T-cell (primary cell): ENCODE data around the gene BTN2A1. TPM values are rescaled to one million over a fixed set of nuclear protein-coding genes. Genes with fewer than 3 reads are reported as not detected.
A peak's percentile ranks its signal among the peaks of the same experiment; 100 is the strongest.

ENCODE experiments used
- ATAC-seq, 4 experiments: fragments of 200-7000 bp in 3 of 4; fragments of 150-1000 bp in 1 of 4; cut with Tn5 transposase; replicated peaks in 1 of 4; 1 replicate in 3 of 4; 2 replicates in 1 of 4; pipeline ENCODE4 v1.10.0; 2021; ENCODE audit warnings: moderate library complexity in 3 of 4, mild to moderate bottlenecking in 2 of 4, moderate number of reproducible peaks in 1 of 4
- CTCF ChIA-PET, 2 donors: fragments of 300-600 bp; sonication (Branson Sonifier 250); formaldehyde crosslinking; loops; one replicate each; lab custom pipeline; 2022; ENCODE audit warnings: antibody characterized with exemption in 2 of 2; lab: Charles Lee
- POLR2A ChIA-PET, 2 donors: fragments of 300-600 bp; sonication (Branson Sonifier 250); formaldehyde crosslinking; loops; one replicate each; lab custom pipeline; 2022; ENCODE audit warnings: antibody characterized with exemption in 2 of 2; lab: Charles Lee
- DNase-seq, 35 experiments: peaks; one replicate each; pipeline versions ENCODE4 v3.0.0 to v3.0.0-alpha.2; 2013 to 2023
- H3K27ac ChIP-seq: one replicate; pipeline ENCODE4 v1.5.1; 2013; ENCODE audit warnings: low read length
- H3K27me3 ChIP-seq, 2 experiments: replicated peaks in 1 of 2; 1 replicate in 1 of 2; 2 replicates in 1 of 2; pipeline versions ENCODE4 v1.6.1 to v1.7.0; 2013; ENCODE audit warnings: low read length in 1 of 2, mixed read lengths in 1 of 2; ENCODE audit not compliant: control insufficient read depth in 2 of 2, insufficient read depth in 2 of 2; ENCODE audit errors: extremely low read depth in 1 of 2
- H3K36me3 ChIP-seq, 2 donors: 1 replicate in 1 of 2; 2 replicates in 1 of 2; pipeline versions ENCODE4 v1.6.1 to v1.7.0; 2013; ENCODE audit warnings: low read length in 1 of 2; ENCODE audit not compliant: control insufficient read depth in 2 of 2, insufficient read depth in 1 of 2; ENCODE audit errors: extremely low read depth in 1 of 2
- H3K4me1 ChIP-seq, 2 experiments: 1 replicate in 1 of 2; 2 replicates in 1 of 2; pipeline versions ENCODE4 v1.6.1 to v1.7.0; 2013; ENCODE audit warnings: low read length in 2 of 2, mixed read lengths in 1 of 2; ENCODE audit not compliant: insufficient read depth in 2 of 2, control insufficient read depth in 1 of 2; ENCODE audit errors: extremely low read depth in 1 of 2
- H3K4me3 ChIP-seq, 2 donors: 1 replicate in 1 of 2; 2 replicates in 1 of 2; pipeline versions ENCODE4 v1.5.1 to v1.7.0; 2013; ENCODE audit warnings: mild to moderate bottlenecking in 2 of 2, low read length in 1 of 2, moderate library complexity in 1 of 2; ENCODE audit not compliant: control insufficient read depth in 1 of 2; ENCODE audit errors: extremely low read depth in 1 of 2
- H3K9me3 ChIP-seq: 2 replicates; pipeline ENCODE4 v1.7.0; 2013
- H3K27ac Mint-ChIP-seq, 2 donors: one replicate each; pipeline ENCODE4 v1.8.0; 2020 to 2021; ENCODE audit warnings: mild to moderate bottlenecking in 2 of 2, mixed read lengths in 2 of 2
- H3K27me3 Mint-ChIP-seq, 2 donors: one replicate each; pipeline ENCODE4 v1.8.0; 2021 to 2022; ENCODE audit warnings: mixed read lengths in 2 of 2
- H3K36me3 Mint-ChIP-seq: one replicate; pipeline ENCODE4 v1.8.0; 2021; ENCODE audit warnings: mixed read lengths
- H3K4me1 Mint-ChIP-seq, 3 donors: one replicate each; pipeline ENCODE4 v1.8.0; 2020 to 2022; ENCODE audit warnings: mixed read lengths in 3 of 3, mild to moderate bottlenecking in 1 of 3
- H3K4me3 Mint-ChIP-seq, 3 donors: one replicate each; pipeline ENCODE4 v1.8.0; 2020 to 2022; ENCODE audit warnings: mild to moderate bottlenecking in 3 of 3, mixed read lengths in 3 of 3, moderate library complexity in 3 of 3
- H3K9me3 Mint-ChIP-seq, 3 donors: one replicate each; pipeline ENCODE4 v1.8.0; 2020 to 2022; ENCODE audit warnings: mixed read lengths in 3 of 3
- WGBS: methylation state at CpG from one replicate; pipeline ENCODE4 v1.1.5; 2013; ENCODE audit warnings: missing lambda C conversion rate; ENCODE audit not compliant: insufficient coverage; 5-methylcytosine and 5-hydroxymethylcytosine counted together
- total RNA-seq, 35 experiments: library from RNA in 6 of 35; stranded (reverse) in 6 of 35; fragments of 120-200 nt in 1 of 35; gene quantifications; one replicate each; pipeline versions ENCODE4 v1.2.1 to v1.2.4 and lab custom pipeline; 2013 to 2026

BTN2A1 gene
- 10 to 100 TPM; 36.1 to 53.4 (median 47.9) TPM for total RNA-seq
- 33.9 TPM for total RNA-seq (2013)
- 19.9 to 107 (median 42.8) reads per million in 29 experiments for total RNA-seq (lab: John Stamatoyannopoulos, UW)

- peak within 1 kb of the TSS; percentile 96 to 98 for H3K27ac Mint-ChIP-seq
- no peaks in the 10 kb centered on the region for H3K9me3 Mint-ChIP-seq
- DNase-seq (peak; percentile 35 to 90 (median 58)), ATAC-seq (peak; percentile 94 to 99 (median 96))
- H3K36me3 Mint-ChIP-seq: peaks cover 43% of the 10 kb centered on the region
- CTCF ChIA-PET: no interaction called here
- no peaks in the 10 kb centered on the region for H3K9me3 ChIP-seq
- H3K4me3 ChIP-seq: peak within 1 kb of the TSS; percentile 72 to 91
- H3K27me3 ChIP-seq: no peaks in the 10 kb centered on the region
- H3K36me3 ChIP-seq: peaks cover 7 to 48% of the 10 kb centered on the region in 2 donors
- H3K4me1 ChIP-seq: peaks cover 10 to 43% of the 10 kb centered on the region in 2 experiments
- no peaks in the 10 kb centered on the region for H3K27me3 Mint-ChIP-seq
- WGBS: 1% methylated on average over 16 of the region's 31 CpGs
- H3K27ac ChIP-seq: peak within 1 kb of the TSS; percentile 69
- POLR2A ChIA-PET: no interaction called here
- peak within 1 kb of the TSS; percentile 97 to 99 (median 98) for H3K4me3 Mint-ChIP-seq
- peaks cover 61 to 73% (median 66%) of the 10 kb centered on the region in 3 donors for H3K4me1 Mint-ChIP-seq
Observed at GRCh38 chr6:26457806-26458688, at the start of gene BTN2A1. Gene BTN2A1 (plus strand): TSS chr6:26457955. CDS start chr6:26458637, 682 bp downstream.

GRCh38 chr6:26408828-26409730 lies 48.7 kb upstream of the BTN2A1 start:
- 83% methylated on average over 2 of the region's 10 CpGs for WGBS
- Mint-ChIP-seq H3K4me1 (peaks cover 48 to 57% (median 55%) of the 10 kb centered on the region in 3 donors), H3K27me3 (no peaks in the 10 kb centered on the region), H3K36me3 (peaks cover 80% of the 10 kb centered on the region), H3K4me3 (no peak overlapping the region), H3K9me3 (no peaks in the 10 kb centered on the region), H3K27ac (peak overlapping the region in 1 of 2 donors; percentile 11)
- no peak overlapping the region for H3K27ac ChIP-seq
- H3K4me3 ChIP-seq: no peak overlapping the region
- H3K9me3 ChIP-seq: no peaks in the 10 kb centered on the region
- H3K27me3 ChIP-seq: no peaks in the 10 kb centered on the region
- ATAC-seq: no peak
- DNase-seq: no peak
- ChIA-PET CTCF (interaction anchor here in 1 of 2 donors (0.7 kb wide), 1 partner anchor 24 kb away, joined by 4 read pairs; no protein-coding TSS in a partner anchor), POLR2A (interaction anchor here in 1 of 2 donors (0.6 kb wide), 1 partner anchor 34 kb away, joined by 3 read pairs; no protein-coding TSS in a partner anchor)
- peaks cover 18 to 39% of the 10 kb centered on the region in 2 experiments for H3K4me1 ChIP-seq
- peaks cover 6 to 90% of the 10 kb centered on the region in 2 donors for H3K36me3 ChIP-seq

- no peaks in the 10 kb centered on the region for H3K27me3 Mint-ChIP-seq
- WGBS: 100% methylated on average over 2 of the region's 3 CpGs
- POLR2A ChIA-PET: interaction anchor here in 1 of 2 donors (0.7 kb wide), 1 partner anchor 331 kb away, joined by 3 read pairs; no protein-coding TSS in a partner anchor
- peaks cover 0 to 5% (median 0%) of the 10 kb centered on the region in 3 donors for H3K9me3 Mint-ChIP-seq
- peaks cover 29 to 43% (median 33%) of the 10 kb centered on the region in 3 donors for H3K4me1 Mint-ChIP-seq
- peaks cover 84% of the 10 kb centered on the region for H3K36me3 Mint-ChIP-seq
- Histone ChIP-seq H3K27ac (no peak overlapping the region), H3K27me3 (no peaks in the 10 kb centered on the region), H3K36me3 (peaks cover 4 to 74% of the 10 kb centered on the region in 2 donors), H3K4me3 (no peak overlapping the region), H3K9me3 (no peaks in the 10 kb centered on the region), H3K4me1 (peaks cover 4 to 17% of the 10 kb centered on the region in 2 experiments)
- no peak overlapping the region for H3K4me3 Mint-ChIP-seq
- DNase-seq (no peak), ATAC-seq (no peak)
- H3K27ac Mint-ChIP-seq: peak overlapping the region in 1 of 2 donors; percentile 9
- CTCF ChIA-PET: no interaction called here
Observed at GRCh38 chr6:26411751-26412150, 46.0 kb upstream of the BTN2A1 start.

- ATAC-seq (no peak), DNase-seq (no peak)
- H3K27ac Mint-ChIP-seq: peak overlapping the region in 1 of 2 donors; percentile 9
- CTCF ChIA-PET: no interaction called here
- no peak overlapping the region for H3K27ac ChIP-seq
- no peaks in the 10 kb centered on the region for H3K9me3 ChIP-seq
- no peaks in the 10 kb centered on the region for H3K27me3 ChIP-seq
- no peak overlapping the region for H3K4me3 Mint-ChIP-seq
- no peaks in the 10 kb centered on the region for H3K27me3 Mint-ChIP-seq
- POLR2A ChIA-PET: interaction anchor here in 1 of 2 donors (0.6 kb wide), 1 partner anchor 68 kb away, joined by 3 read pairs; no protein-coding TSS in a partner anchor
- H3K4me1 ChIP-seq: peaks cover 0 to 12% of the 10 kb centered on the region in 2 experiments
- peaks cover 83% of the 10 kb centered on the region for H3K36me3 Mint-ChIP-seq
- peaks cover 25 to 38% (median 29%) of the 10 kb centered on the region in 3 donors for H3K4me1 Mint-ChIP-seq
- WGBS: 100% methylated on average over 1 of the region's 3 CpGs
- H3K4me3 ChIP-seq: no peak overlapping the region
- H3K9me3 Mint-ChIP-seq: peaks cover 0 to 8% (median 4%) of the 10 kb centered on the region in 3 donors
- peaks cover 0 to 69% of the 10 kb centered on the region in 2 donors for H3K36me3 ChIP-seq
Observed at GRCh38 chr6:26412228-26412627, 45.5 kb upstream of the BTN2A1 start.

GRCh38 chr6:26412954-26413353 lies 44.8 kb upstream of the BTN2A1 start:
- H3K27ac ChIP-seq: no peak overlapping the region
- peaks cover 0 to 62% of the 10 kb centered on the region in 2 donors for H3K36me3 ChIP-seq
- H3K9me3 ChIP-seq: no peaks in the 10 kb centered on the region
- H3K9me3 Mint-ChIP-seq: peaks cover 0 to 11% (median 9%) of the 10 kb centered on the region in 3 donors
- ChIA-PET CTCF (no interaction called here), POLR2A (interaction anchor here in 1 of 2 donors (0.6 kb wide), 1 partner anchor 68 kb away, joined by 3 read pairs; no protein-coding TSS in a partner anchor)
- no peak overlapping the region for H3K4me3 Mint-ChIP-seq
- H3K4me1 ChIP-seq: peaks cover 0 to 5% of the 10 kb centered on the region in 2 experiments
- ATAC-seq (no peak), DNase-seq (no peak)
- H3K27ac Mint-ChIP-seq: no peak overlapping the region
- H3K27me3 Mint-ChIP-seq: no peaks in the 10 kb centered on the region
- H3K4me1 Mint-ChIP-seq: peaks cover 17 to 31% (median 21%) of the 10 kb centered on the region in 3 donors
- peaks cover 76% of the 10 kb centered on the region for H3K36me3 Mint-ChIP-seq
- 97% methylated on average over 3 of the region's 4 CpGs for WGBS
- H3K27me3 ChIP-seq: no peaks in the 10 kb centered on the region
- H3K4me3 ChIP-seq: no peak overlapping the region
